ENCODE measurements around the gene HPS5.
"Not testable (repeated sequence)": the region's sequence is repeated elsewhere in the genome, so short reads cannot be mapped to it uniquely, and the experiment has no call there.

Gene HPS5

DNA sequence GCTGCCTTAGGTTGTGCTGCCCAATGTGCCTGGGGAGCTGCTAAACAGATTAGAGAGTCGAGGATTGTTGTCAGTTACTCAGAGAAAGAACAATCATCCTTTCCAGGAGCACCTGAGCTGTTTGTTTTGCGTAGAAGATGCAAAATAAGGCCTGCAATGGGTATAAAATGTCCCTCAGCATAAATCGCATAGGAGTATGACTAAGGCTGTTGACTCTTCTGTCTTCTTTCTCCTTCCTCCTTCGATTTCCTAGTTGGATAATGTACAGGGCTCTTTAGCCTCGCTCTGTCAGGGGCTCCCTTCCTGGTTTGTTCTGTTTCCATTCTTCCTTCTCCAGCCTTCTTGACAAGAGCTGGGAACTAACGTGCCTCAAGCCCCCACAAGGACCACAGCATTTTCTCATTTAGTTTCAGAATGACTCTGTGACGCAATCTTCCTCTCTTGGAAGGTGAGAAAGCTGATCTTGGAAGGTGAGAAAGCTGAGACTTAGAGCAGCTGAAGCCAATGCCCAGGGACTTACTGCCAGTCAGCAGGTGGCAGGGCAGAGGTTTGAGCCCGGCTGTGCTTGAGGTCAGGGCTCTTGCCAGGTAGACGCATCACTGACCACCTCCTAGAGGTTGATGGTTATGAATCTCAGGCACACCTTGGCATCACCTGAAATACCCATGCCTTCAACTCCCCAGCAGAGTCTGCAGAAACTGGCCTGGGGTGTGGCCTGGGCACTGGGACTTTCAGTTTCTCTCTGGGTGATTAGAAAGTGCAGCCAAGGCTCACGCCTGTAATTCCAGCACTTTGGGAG lies 54.4 kb downstream of the HPS5 start:
- not testable (repeated sequence) for DNase-seq

DNA sequence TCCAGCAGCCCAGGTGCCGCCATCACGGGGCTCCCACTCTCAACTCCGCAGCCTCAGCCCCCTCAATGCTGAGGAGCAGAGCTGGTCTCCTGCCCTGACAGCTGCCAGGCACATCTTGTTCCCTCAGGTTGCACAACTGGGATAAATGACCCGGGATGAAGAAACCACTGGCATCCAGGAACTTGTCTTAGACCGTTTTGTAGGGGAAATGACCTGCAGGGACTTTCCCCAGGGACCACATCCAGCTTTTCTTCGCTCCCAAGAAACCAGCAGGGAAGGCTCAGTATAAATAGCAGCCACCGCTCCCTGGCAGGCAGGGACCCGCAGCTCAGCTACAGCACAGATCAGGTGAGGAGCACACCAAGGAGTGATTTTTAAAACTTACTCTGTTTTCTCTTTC lies 56.0 kb downstream of the HPS5 start, which contains the start of gene SAA1:
SAA1 (plus strand) TSS at position 316 of the 400 bp plus-strand sequence. CDS start 624 bp downstream, outside the sequence.
- DNase-seq: no peak

DNA sequence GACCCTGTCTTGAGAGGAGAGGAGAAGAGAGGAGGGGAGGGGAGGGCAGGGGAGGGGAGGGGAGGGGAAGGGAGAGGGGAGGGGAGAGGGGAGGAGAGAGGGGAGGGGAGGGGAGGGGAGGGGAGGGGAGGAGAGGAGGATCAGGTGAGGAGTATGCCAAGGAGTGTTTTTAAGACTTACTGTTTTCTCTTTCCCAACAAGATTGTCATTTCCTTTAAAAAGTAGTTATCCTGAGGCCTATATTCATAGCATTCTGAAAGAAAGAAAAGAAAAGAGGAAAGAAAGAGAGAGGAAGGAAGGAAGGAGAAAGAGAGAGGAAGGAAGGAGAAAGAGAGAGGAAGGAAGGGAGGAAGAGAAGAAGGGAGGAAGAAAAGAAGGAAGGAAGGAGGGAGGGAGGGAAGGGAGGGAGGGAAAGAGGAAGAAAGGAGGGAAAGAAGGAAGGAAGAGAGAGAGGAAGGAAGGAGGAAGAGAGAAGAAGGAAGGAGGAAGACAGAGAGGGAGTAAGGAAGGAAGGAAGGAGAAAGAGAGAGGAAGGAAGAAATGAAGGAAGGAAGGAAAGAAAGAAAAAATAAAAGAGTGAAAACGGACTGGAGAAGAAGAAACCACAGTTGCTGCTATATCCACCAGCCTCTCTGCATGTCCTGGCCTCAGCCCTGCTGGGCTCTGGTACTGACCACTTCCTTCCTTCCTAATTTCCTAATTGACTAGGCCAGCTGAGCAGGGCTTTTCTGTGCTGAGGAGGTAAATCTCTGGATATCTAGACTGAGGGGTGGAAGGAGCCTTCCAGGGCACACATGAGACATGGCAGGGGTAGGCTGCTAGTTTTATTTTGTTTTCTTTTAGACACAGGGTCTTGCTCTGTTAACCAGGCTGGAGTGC lies 57.0 kb downstream of the HPS5 start:
- no peak for DNase-seq

DNA sequence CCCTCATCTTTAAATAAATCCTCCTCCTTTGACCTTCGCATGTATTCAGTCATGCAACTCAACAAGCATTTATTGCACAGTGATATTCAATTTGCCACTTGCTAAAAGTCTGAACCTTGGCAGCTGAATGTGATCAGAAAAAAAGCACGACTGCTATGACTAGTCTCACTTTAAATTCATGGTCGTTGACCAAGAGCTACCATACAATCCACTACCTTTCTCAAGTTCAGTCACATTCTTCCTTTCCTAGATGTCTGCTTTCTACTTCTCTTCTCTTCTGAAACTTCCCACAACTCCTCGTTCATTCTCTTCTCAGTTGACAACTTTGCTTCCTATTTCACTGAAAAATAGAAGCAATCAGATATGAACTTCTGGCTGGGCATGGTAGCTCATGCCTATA lies 57.9 kb downstream of the HPS5 start:
- no peak for DNase-seq

DNA sequence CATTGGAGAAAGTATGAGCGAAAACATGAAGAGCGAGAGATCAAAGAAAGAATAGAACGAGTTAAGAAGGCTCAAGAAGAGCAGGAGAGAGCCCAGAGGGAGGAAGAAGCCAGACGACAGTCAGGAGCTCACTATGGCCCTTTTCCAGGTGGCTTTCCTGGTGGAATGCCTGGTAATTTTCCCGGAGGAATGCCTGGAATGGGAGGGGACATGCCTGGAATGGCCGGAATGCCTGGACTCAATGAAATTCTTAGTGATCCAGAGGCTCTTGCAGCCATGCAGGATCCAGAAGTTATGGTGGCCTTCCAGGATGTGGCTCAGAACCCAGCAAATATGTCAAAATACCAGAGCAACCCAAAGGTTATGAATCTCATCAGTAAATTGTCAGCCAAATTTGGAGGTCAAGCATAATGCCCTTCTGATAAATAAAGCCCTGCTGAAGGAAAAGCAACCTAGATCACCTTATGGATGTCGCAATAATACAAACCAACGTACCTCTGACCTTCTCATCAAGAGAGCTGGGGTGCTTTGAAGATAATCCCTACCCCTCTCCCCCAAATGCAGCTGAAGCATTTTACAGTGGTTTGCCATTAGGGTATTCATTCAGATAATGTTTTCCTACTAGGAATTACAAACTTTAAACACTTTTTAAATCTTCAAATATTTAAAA lies 59.1 kb downstream of the HPS5 start:
- DNase-seq: peak; percentile 17

DNA sequence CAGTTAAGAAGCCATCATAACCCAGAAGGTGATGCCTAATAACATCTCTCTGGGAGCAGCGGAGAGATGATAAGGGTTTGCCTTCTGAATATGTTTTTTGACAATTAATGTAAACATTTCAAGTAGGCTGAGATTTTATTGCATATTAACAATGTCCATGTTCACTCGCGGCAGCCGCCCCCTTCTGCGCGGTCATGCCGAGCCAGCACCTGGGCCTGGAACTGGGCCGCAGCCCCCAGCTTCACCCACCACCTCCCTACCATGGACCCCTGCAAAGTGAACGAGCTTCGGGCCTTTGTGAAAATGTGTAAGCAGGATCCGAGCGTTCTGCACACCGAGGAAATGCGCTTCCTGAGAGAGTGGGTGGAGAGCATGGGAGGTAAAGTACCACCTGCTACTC lies 60.2 kb downstream of the HPS5 start:
- no peak for DNase-seq

DNA sequence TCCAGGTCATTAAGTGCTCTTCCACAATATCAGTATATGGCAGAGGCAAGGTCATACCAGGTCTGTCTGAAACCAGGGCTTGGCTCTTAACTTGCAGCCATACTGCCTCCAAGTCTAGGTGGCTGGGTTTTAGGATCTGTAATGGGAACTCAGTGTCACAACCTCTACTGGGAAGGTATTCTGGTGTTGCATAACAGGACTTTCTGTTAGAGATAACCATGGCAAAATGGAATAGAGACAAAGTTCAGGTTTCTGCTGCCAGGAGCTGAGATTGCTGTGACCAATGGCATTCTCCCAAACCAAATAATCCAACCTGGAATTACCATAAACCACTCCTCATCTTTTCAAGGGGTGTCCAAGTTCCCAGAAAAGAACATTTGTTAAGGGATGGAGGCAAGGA lies 62.7 kb downstream of the HPS5 start:
- no peak for DNase-seq

DNA sequence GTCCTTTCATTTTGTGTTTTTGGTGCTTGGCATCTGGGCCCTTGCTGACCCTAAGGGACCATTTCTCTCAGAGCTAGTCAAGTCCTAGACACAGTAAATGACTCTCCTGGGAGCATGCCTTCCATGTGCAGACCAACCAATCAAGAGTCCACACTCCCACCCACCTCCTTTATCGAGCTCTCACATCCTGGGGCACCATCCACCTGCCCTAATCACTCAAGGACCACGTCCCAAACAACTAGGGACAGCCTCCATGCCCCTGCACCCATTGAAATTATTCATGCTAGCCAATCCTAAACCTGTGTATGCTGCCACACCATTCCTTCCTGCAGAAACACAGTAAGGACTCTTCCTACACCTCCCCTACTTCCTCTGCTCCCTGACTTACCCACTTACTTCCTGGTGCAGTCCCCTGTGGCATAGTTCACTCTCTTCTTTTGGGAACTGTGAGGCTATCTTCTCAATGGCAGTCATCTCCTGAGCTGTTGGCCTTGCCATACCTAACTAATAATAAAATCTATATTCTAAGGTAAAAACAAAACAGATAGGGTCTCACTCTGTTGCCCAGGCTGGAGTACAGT lies 67.1 kb downstream of the HPS5 start:
- no peak for DNase-seq

DNA sequence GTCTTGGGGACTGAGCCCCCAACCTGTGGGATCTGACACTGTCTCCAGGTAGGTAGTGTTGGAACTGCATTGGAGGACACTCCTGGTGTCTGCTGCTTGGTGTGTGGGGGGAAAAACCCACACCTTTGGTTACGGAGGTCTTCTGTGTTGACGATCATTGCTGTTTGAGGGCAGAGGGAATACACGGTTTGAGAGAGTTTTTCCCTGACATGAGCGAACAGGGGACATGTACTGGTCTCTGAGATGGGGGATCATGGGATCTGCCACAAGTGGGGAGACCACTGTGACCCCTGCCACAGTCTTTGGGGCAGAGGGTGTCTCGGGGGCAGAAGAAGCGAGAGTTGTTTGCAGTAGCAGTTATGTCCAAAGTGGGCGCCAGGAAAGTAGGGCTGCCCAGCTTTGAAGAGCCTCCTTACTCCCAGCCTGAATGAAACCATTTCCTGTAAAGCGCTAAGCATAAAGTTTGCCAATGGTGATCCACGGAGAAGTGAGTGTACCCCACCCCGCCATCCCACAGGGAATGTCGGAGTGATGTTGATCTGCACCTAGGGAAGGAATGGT lies 68.1 kb downstream of the HPS5 start:
- no peak for DNase-seq

DNA sequence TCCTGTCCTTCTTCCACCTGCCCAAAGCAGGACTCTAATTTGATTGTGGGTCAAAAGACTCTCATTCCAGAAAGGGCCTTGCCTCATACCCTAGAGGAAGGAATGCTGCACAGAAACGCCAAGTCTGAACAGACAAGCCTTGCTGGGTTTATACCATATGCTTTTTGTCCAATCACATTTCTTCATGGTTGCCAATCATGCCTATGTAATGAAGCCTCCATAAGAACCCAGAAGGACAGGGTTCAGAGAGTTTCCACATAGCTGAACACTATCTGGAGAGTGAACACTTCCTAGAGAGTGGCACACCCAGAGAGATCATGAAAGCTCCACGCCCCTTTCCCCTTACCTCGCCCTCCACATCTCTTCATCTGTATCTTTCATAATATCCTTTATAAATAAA lies 68.7 kb downstream of the HPS5 start:
- DNase-seq: no peak

DNA sequence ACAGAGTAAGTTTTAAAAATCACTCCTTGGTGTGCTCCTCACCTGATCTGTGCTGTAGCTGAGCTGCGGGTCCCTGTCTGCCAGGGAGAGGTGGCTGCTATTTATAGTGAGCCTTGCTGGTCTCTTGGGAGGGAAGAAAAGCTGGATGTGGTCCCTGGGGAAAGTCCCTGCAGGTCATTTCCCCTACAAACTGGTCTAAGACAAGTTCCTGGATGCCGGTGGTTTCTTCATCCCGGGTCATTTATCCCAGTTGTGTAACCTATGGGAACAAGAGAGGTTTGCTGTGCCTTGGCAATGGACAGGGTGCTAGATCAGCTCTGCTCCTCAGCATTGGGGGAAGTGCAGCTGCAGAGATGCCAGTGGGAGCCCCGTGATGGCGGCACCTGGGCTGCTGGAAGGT lies 73.4 kb downstream of the HPS5 start, which contains the start of gene SAA2:
SAA2 (minus strand) TSS at position 108 of the 400 bp plus-strand sequence. CDS start 657 bp downstream, outside the sequence.
- DNase-seq: no peak

DNA sequence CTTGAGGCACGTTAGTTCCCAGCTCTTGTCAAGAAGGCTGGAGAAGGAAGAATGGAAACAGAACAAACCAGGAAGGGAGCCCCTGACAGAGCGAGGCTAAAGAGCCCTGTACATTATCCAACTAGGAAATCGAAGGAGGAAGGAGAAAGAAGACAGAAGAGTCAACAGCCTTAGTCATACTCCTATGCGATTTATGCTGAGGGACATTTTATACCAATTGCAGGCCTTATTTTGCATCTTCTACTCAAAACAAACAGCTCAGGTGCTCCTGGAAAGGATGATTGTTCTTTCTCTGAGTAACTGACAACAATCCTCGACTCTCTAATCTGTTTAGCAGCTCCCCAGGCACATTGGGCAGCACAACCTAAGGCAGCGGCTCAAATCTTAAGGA lies 74.8 kb downstream of the HPS5 start:
- DNase-seq: not testable (repeated sequence)

DNA sequence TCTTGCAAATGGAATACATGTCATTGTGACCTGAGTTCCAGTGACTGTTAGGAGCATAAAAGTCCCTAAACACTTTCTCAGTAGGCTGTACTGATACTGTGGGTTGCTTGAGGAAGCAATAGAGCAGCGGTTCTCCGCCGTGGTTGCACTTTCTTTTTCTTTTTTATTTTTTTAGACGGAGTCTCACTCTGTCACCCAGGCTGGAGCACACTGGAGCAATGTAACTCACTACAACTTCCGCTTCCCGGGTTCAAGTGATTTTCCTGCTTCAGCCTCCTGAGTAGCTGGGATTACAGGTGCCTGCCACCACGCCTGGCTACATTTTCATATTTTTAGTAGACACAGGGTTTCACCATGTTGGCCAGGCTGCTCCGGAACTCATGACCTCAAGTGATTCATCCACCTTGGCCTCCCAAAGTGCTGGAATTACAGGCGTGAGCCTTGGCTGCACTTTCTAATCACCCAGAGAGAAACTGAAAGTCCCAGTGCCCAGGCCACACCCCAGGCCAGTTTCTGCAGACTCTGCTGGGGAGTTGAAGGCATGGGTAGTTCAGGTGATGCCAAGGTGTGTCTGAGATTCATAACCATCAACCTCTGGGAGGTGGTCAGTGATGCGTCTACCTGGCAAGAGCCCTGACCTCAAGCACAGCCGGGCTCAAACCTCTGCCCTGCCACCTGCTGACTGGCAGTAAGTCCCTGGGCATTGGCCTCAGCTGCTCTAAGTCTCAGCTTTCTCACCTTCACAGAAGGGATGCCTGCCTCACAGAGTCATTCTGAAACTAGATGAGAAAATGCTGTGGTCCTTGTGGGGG lies 75.4 kb downstream of the HPS5 start:
- DNase-seq: not testable (repeated sequence)

DNA sequence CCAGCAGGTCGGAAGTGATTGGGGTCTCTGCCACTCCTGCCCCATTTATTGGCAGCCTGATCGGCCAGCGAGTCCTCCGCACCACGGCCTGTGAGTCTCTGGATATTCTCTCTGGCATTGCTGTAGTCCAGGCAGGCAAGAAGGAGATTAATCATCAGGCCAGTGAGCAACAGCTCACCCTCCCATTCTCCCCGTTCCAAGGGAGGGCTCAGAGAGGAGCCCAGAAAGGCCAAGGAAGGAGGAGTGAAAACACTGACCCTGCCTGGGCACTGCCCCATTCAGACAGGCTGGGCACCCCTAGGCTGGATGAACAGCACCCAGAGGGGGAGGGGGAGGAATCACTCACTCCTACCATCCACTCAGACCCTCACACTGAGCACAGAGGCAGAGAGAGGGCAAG lies 76.5 kb downstream of the HPS5 start:
- DNase-seq: no peak

DNA sequence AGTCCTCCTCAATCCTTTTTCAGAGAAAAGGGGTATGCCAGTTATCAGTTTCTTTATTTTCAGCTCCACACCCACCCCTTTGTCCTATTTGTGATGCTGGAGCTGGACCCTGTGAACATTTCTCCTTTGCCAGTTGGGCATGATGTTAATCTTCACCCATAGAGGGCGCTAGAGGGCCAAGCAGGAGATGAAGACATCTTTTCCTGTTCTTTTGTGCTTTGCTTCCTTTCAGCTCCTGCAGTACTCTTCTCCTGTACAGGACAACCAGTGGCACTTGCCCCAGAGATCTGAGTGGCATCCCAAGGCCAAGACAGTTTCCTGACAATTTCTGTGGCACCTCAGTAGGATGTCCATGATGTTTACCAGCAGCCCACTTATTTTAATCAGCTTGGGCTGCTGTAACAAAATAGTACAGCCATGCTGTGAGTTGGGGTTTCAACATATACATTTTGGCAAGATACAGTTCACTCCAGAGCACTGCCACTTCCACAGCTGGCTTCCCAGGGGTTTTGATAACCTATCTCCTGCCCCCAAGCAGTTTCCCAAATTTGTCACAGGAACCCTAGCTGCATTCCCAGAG lies 78.1 kb downstream of the HPS5 start:
- DNase-seq: peak; percentile 61

DNA sequence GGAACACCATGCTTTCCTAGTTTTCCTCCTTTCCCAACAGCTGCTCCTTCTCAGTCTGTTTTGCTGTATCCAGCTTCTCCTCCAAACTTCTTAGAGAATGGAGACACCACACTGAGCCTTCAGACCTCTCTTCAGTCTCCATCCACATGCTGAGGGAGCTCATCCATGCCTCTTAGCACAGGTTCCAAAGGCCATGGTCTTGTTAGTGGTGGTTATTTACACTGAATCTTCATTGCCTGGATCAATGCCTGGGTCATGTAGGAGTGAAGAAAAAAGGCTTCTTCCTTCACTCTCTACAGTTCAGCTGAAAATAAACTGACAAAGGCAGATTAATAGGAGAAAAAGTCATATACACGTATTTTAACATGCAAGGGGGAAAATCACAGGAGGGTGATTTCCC lies 82.3 kb downstream of the HPS5 start:
- no peak for DNase-seq

DNA sequence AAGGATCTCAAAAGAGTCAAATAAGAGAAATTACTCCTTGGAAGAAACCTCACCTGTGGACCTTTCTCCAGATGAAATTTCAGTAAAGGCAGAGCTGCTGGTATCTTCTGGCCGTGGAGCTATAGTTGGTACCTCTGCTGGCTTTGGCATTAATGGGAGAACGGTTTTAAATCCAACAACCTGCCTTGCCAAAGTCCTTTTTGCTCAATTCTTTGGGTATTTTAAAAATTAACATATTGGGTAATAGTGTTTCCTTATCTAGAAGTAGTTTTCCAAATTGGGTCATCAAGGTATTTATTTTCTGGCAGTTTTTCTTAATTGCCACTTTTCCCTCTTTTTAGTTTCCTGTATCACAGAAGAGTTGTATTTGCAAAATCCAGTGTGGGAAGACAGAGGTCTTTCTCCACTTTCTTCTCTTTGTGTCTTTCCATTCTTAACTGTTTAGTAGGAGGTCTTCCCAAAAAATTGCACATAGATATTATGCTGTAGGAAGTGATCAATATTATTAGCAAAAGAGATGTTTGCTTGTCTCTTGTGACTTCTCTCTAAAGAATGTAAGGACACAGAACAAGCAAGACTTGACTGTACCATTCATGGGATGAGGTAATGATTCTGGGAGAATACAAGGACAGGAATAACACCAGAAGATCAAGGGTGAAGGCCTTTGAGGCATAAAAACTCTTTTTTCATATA lies 85.1 kb downstream of the HPS5 start, which contains the start of gene SAA4:
SAA4 (minus strand) TSS at position 139 of the 693 bp plus-strand sequence. CDS start 876 bp downstream, outside the sequence.
- DNase-seq: no peak

DNA sequence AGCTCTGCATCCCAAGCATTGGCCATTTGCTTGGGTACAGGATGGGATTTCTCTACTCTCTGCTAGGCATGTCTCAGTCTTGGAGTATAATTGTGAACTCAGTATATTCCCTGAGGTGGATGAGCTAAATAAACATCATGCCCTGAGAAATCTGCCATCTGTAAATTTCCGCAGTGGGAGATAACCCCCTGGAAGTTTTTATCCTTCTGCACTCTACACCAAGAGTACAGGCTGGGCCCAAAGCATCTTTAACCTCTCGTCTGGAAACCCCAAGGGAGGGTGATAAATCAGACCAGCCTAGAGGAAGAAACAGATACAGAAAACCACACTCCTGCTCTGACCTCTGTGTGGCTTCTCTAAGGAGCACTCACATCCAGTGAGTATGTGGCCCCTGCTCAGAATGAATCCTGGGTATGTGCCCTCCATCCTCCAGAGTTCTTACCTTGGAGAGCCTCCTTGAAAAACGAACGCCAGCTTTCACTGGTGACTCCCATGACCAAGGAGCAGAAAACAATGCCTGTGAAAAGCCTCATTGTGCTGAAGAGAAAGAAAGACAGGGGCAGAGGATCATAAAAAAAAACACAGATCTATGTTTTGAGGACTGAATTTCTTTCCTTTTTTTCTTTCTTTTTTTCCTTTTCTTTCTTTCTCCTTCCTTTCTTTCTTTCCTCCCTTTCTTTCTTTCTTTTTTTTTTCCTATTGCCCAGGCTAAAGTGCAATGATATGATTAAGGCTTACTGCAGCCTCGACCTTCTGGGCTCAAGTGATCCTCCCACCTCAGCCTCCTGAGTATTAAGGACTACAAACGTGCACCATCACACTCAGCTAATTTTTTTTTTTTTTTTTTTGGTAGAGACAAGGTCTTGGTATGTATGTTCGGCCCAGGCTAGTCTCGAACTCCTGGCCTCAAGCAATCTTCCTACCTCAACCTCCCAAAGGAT lies 86.3 kb downstream of the HPS5 start:
- DNase-seq: no peak

DNA sequence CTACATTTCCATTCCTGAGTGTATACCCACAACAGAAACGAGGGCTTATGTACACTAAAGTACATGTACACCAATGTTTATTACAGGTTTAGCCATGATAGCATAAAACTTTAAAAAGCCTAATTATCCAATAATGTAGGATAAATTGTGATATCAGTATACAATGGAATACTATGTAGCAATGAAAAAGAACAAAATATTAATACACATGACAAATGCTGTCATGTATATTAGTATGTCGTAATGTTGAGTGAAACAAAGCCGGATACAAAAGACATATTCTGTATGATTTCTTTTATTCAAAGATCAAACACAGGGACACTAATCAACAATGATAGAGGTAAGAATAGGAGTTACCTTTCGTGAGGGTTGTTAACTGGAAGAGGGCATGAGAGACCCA lies 88.0 kb downstream of the HPS5 start:
- DNase-seq: no peak

All from fibroblast of skin of right quadriceps (primary cell).